Urinary bladder (tissue), 4 donors: Measurements from ENCODE around the gene ELK3. TPM values are rescaled to one million over a fixed set of nuclear protein-coding genes. Genes with fewer than 3 reads are reported as not detected.

Experiments
- DNase-seq: peaks from one replicate; pipeline ENCODE4 v3.0.0-alpha.2; 2015; ENCODE audit errors: extremely low spot score
- H3K27ac ChIP-seq: one replicate; pipeline ENCODE4 v1.5.1; 2013; ENCODE audit warnings: low read depth, mild to moderate bottlenecking, moderate library complexity
- H3K36me3 ChIP-seq: one replicate; pipeline ENCODE4 v1.6.1; 2013; ENCODE audit warnings: mild to moderate bottlenecking, moderate library complexity; ENCODE audit not compliant: insufficient read depth
- H3K4me1 ChIP-seq: one replicate; pipeline ENCODE4 v1.6.1; 2013; ENCODE audit warnings: mild to moderate bottlenecking, moderate library complexity; ENCODE audit not compliant: insufficient read depth
- H3K4me3 ChIP-seq: one replicate; pipeline ENCODE4 v1.5.1; 2013; ENCODE audit warnings: low read depth, low read length
- WGBS: extraction: QIAGEN DNeasy Blood & Tissue Kit; methylation state at CpG from one replicate; pipeline ENCODE4 v1.1.7; 2013; 5-methylcytosine and 5-hydroxymethylcytosine counted together
- polyA plus RNA-seq: library from polyadenylated mRNA; stranded (reverse); fragments of 200-250 nt; gene quantifications from one replicate; pipeline ENCODE4 v1.2.3, GENCODE V29; 2013
- total RNA-seq: library from RNA; depleted of rRNA; stranded (reverse); fragments of >200 nt; gene quantifications from one replicate; pipeline ENCODE4 v1.2.3, GENCODE V29; 2014
- donor health status: healthy with polysubstance abuse.
- donor health status: healthy.

The ELK3 gene
- total and polyA plus RNA-seq, 2 donors, result 26.3 to 42.9 TPM

DNA sequence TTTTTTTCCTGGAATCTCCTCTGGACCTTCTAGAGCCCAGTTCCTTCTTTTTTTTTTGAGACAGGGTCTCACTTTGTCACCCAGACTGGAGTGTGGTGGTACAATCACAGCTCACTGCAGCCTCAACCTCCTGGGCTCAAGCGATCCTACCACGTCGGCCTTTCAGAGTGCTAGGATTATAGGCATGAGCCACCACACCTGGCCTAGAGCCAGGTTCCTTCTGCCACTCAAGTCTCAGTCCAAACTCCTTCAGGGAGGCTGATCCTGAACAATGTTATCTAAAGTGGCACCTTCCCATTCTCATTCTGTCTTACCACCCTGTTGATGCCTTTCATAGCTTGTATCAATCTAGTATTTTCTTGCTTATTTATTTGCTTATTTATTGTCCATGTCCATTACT, 22.3 kb upstream of the ELK3 start:
- no peak for DNase-seq
- H3K4me3 ChIP-seq, result no peak overlapping the region
- WGBS, result 68% methylated on average over 3 of the region's 3 CpGs
- no peak overlapping the region for H3K27ac ChIP-seq
- H3K36me3 ChIP-seq, result no peaks in the 10 kb centered on the region
- H3K4me1 ChIP-seq, result no peaks in the 10 kb centered on the region

DNA sequence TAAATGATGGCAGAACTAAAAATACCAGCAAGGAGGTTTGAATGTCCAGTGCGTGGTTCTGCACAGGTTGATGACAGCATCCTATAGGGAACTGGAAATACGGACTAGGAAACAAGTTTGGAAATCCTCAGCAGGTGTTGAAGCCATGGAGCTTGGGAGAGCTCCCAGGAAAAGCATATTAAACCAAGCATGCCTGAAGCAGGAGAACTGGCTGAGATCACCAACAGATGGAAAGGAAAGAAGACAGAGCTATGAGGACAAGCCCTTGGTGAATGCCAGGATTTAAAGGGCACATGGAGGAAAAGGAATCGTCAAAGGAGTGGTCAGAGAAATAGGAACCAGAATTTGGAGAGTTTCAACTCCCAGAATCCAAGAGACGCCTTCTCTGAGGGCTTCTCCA, 21.2 kb upstream of the ELK3 start:
- no peak for DNase-seq
- 83% methylated on average over 4 of the region's 4 CpGs for WGBS
- H3K27ac ChIP-seq, result no peak overlapping the region
- H3K36me3 ChIP-seq, result no peaks in the 10 kb centered on the region
- no peak overlapping the region for H3K4me3 ChIP-seq
- H3K4me1 ChIP-seq, result no peaks in the 10 kb centered on the region

DNA sequence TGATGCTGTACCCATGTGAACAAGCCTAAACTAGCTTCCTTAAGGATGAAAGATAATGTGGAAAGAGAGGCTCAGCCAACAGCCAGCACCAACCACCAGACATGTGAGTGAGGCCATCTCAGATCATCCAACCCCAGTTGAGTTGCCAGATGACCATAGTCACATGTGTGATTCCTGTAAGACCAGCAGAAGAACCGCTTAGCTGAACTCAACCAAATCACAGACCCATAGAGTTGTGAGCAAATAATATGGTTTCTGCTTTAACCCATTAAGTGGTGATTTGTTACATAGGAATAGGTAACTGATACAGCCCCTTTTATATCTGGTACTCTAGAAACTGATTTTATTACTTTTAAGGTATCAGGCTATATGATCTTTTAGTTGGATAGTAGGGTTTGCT, 17.6 kb upstream of the ELK3 start:
- WGBS, result 98% methylated on average over 1 of the region's 1 CpG
- H3K4me1 ChIP-seq, result no peaks in the 10 kb centered on the region
- H3K27ac ChIP-seq, result no peak overlapping the region
- no peaks in the 10 kb centered on the region for H3K36me3 ChIP-seq
- no peak for DNase-seq
- no peak overlapping the region for H3K4me3 ChIP-seq

GRCh38 chr12:96177013-96177412, 17.2 kb upstream of the ELK3 start:
- Histone ChIP-seq H3K36me3 (no peaks in the 10 kb centered on the region), H3K4me1 (no peaks in the 10 kb centered on the region), H3K27ac (no peak overlapping the region), H3K4me3 (no peak overlapping the region)
- 89% methylated on average over 1 of the region's 1 CpG for WGBS
- no peak for DNase-seq

DNA sequence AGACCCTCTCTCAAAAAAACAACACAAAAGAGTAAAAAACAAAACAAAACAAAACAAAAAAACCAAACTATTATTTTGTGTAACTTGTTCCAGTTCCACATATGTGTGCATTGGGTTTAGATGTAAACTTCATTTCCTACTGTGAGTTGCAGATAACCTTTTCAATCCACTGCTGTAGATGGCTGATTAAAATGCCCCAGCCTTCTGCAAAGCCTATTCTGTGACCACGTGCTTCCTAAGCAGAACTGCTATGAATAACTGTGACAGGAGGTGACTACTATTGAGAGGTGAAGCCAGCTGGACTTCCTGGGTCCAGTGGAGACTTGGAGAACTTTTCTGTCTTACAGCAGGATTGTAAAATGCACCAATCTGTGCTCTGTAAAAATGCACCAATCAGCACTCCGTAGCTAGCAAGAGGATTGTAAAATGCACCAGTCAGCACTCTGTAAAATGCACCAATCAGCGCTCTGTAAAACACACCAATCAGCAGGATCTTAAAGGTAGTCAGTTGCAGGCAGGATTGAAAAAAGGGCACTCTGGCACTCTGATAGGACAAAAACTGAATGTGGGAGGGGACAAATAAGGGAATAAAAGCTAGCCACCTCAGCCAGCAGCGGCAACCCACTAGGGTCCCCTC, 10.3 kb upstream of the ELK3 start:
- DNase-seq, result no peak
- no peaks in the 10 kb centered on the region for H3K4me1 ChIP-seq
- no peak overlapping the region for H3K27ac ChIP-seq
- no peak overlapping the region for H3K4me3 ChIP-seq
- WGBS, result 85% methylated on average over 4 of the region's 4 CpGs
- H3K36me3 ChIP-seq, result no peaks in the 10 kb centered on the region

DNA sequence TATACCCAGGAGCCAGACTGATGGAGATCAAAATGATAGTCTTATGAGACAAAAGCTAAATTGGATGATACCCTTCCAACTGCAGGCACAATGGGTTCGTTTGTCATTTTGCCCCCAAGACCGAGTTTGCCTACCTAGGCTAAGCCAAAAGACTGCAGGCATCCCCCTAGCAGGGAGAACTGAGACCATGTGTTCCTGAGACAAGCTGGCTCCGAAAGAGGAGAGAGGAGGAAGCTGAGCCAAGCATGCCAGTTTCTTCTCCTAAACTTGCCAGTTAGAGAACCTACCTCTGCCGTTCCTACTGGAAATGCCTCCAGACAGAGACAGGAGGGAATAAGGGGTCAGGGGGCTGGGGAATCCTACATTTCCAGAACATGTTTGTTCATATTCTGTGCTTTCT, 8.3 kb upstream of the ELK3 start:
- no peak overlapping the region for H3K4me3 ChIP-seq
- H3K4me1 ChIP-seq, result no peaks in the 10 kb centered on the region
- WGBS, result 83% methylated on average over 4 of the region's 4 CpGs
- no peak for DNase-seq
- no peaks in the 10 kb centered on the region for H3K36me3 ChIP-seq
- no peak overlapping the region for H3K27ac ChIP-seq

DNA sequence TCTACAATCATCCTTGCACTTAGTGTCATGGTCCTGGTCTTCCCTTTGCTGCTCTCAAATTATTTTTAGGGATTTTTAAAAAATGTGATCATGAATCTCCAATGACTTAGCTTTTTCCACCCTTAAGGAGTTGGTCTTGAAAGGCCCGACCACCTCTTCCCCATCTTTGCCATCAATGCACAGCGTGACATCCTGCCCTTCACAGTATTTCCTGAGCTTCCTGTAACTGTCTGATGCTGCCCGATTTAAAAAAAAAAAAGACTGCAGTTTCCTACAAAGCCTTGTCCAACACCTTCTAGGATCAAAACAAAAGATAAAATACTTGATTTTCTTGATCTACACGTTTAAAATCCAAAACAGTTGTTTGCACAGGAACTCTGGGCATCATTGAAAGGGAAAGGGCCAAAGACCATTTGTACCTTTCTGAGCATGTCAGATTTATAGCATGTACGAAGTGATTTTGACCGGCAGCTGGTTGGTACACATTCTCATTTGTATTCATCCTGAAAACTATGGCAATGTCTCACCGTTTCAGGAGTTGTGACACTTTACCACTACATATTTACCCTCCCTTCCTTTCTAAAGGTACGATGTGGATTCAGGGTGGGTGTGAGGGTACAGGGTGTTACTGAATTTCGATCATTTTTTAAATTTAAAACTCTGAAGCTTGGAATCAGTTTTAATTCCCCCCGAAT, 7.4 kb upstream of the ELK3 start:
- no peak for DNase-seq

DNA sequence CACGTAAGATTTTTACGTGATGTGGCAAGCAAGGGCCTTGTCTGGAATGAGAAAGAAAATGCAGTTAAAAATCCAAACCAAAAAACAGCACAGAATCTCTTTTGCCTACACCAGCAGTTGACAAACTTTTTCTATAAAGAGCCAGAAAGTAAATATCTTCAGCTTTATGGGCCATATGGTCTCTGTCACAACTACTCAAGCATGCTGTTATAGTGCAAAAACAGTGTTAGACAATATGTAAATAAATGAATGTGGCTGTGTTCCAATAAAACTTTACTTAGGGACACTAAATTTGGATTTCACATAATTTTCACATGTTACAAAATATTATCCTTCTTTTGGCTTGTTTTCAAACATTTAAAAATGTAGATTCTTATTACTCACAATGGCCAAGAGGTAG, 6.2 kb upstream of the ELK3 start:
- Histone ChIP-seq H3K4me3 (no peak overlapping the region), H3K36me3 (no peaks in the 10 kb centered on the region), H3K4me1 (no peaks in the 10 kb centered on the region), H3K27ac (no peak overlapping the region)
- WGBS, result 45% methylated on average over 2 of the region's 2 CpGs
- DNase-seq, result no peak

More for the DNA sequence above, 7.4 kb upstream of the ELK3 start:
- no peaks in the 10 kb centered on the region for H3K4me1 ChIP-seq
- H3K4me3 ChIP-seq, result no peak overlapping the region
- no peaks in the 10 kb centered on the region for H3K36me3 ChIP-seq
- WGBS, result 73% methylated on average over 10 of the region's 10 CpGs
- H3K27ac ChIP-seq, result no peak overlapping the region

DNA sequence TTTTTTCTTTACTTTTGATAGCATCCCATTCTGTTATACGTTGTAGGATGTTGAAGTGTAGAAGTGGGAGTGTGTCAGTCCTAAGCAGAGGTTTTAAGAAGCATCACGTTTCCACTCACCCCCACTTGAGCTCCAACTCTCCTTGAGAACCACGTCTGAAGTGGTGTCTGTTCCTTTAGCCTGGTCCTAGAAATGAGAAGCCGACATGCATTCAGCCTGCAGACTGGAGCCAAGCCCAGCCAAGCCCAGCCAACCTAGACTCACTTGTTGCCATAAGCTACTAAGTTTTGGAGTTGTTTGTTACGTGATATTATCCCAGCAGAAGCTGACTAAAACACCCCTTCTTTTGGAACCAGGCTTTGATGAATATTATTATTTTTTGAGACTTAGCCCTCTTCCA, 4.4 kb upstream of the ELK3 start:
- 82% methylated on average over 5 of the region's 5 CpGs for WGBS

GRCh38 chr12:96190413-96191108, 3.6 kb upstream of the ELK3 start:
- no peak overlapping the region for H3K4me3 ChIP-seq
- no peak for DNase-seq
- no peaks in the 10 kb centered on the region for H3K36me3 ChIP-seq
- no peaks in the 10 kb centered on the region for H3K4me1 ChIP-seq
- WGBS, result 83% methylated on average over 10 of the region's 10 CpGs
- H3K27ac ChIP-seq, result no peak overlapping the region

More for the DNA sequence above, 4.4 kb upstream of the ELK3 start:
- DNase-seq, result no peak
- no peak overlapping the region for H3K27ac ChIP-seq
- H3K4me1 ChIP-seq, result no peaks in the 10 kb centered on the region
- no peak overlapping the region for H3K4me3 ChIP-seq
- no peaks in the 10 kb centered on the region for H3K36me3 ChIP-seq

DNA sequence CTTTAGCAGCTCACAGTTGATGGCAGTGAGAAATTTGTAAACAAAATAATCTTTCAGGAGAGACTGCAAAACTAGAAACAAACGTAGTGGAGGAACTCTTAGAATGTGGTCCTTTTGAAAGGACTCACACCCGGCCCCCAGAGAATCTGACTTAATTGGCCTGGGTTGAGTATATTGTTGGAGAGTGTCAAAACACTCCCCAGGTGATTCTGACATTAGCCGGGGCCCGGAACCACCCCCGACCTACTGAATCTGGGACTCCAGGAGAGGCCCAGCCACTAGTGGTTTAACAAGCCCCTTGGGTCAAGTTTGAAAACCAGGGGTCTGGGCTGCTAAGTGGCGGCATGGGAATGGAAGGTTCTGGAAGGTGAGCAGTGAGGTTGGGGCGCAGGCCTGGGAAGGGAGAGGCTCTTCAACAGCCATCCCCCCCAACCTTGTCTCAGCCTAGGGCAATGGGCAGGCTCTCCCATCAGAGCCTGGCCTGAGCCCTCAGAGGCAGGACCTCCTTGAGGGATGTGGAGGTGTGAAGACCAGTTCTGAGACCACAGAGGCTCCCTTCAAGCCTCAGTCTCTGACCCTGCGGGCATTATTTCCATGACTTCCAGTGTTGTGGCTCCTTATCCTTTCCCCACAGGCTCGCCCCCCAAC, 1.1 kb upstream of the ELK3 start:
- Histone ChIP-seq H3K4me3 (no peak overlapping the region), H3K27ac (no peak overlapping the region), H3K4me1 (no peaks in the 10 kb centered on the region), H3K36me3 (no peaks in the 10 kb centered on the region)
- DNase-seq, result no peak
- WGBS, result 73% methylated on average over 9 of the region's 9 CpGs

DNA sequence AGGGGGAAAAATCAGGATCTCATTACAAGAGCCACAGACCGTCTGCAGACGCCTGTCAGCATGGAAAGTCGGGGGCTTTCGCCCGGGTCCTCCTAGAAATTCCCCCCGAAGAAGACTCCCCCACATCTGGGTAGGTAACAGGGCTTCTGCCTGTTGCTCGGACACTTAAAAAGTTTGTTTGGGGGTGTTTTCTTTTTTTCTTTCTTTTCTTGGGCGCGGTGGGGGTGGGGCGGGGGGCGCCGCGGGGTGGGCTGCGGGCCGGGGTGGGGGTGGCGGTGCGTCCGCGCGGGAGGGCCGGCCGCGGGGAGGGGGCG, 358 bp downstream of the ELK3 start:
- WGBS, result 1% methylated on average over 24 of the region's 24 CpGs
- peak overlapping the region; percentile 39 for H3K27ac ChIP-seq

GRCh38 chr12:96194971-96195844, 1.0 kb downstream of the ELK3 start:
- Histone ChIP-seq H3K4me1 (no peaks in the 10 kb centered on the region), H3K27ac (peak overlapping the region; percentile 28), H3K4me3 (peak overlapping the region; percentile 96), H3K36me3 (no peaks in the 10 kb centered on the region)
- under 1% methylated on average over 44 of the region's 44 CpGs for WGBS
- DNase-seq, result no peak

More for the DNA sequence above, 358 bp downstream of the ELK3 start:
- Histone ChIP-seq H3K4me1 (no peaks in the 10 kb centered on the region), H3K36me3 (no peaks in the 10 kb centered on the region), H3K4me3 (peak overlapping the region; percentile 96)
- DNase-seq, result no peak
